ENCODE measurements around the gene NOTCH2. TPM values are rescaled to one million over a fixed set of nuclear protein-coding genes. Genes with fewer than 3 reads are reported as not detected.

NOTCH2 gene
- total RNA-seq, 1 experiment from 2014 or later, result 62.9 TPM

DNA sequence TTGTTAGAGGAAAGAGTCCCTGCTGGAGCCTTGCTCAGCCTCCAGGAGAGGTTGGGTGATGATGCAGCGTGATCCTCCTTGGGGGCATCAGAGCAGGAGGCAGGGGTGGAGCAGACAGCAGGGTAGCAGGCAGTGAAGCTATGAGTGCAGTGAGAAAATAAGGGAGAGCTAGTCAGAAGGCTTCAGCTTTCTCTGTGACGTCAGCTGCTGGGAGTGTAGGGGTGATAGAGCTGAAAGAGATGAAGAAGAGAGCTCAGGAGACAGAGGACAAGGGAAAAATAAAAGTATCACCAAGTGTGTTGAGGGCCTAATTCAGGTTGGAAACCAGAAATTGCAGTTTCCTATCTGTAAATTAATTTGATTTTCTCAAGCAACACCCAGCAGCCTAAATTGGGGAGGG lies 170.9 kb downstream of the NOTCH2 start:
- H3K79me2 ChIP-seq (ENCODE audit: insufficient read depth, low read length), result no peaks in the 10 kb centered on the region
- H3K4me1 ChIP-seq (ENCODE audit: control insufficient read depth in 1 of 2, insufficient read depth in 2 of 2, low read length in 2 of 2), result no peaks in the 10 kb centered on the region
- CTCF ChIA-PET, result interaction anchor here (0.9 kb wide), 1 partner anchor 13 kb away, joined by 4 read pairs; no protein-coding TSS in a partner anchor
- no peaks in the 10 kb centered on the region for H3K36me3 ChIP-seq (ENCODE audit: control insufficient read depth in 1 of 2, insufficient read depth in 2 of 2, low read length in 2 of 2)
- no TSS peak for BruUV-seq (replicated peaks)
- no peaks in the 10 kb centered on the region for H4K20me1 ChIP-seq (ENCODE audit: insufficient read depth)
- H3K4me2 ChIP-seq (ENCODE audit: low read length), result no peak overlapping the region
- H3K9me3 ChIP-seq (ENCODE audit: control insufficient read depth in 1 of 2, insufficient read depth in 1 of 2, low read depth in 1 of 2, low read length in 2 of 2), result no peaks in the 10 kb centered on the region
- POLR2A ChIA-PET, result no interaction called here
- H2AFZ ChIP-seq (ENCODE audit: low read depth, low read length, poor library complexity, severe bottlenecking), result no peak overlapping the region
- H3K9me2 ChIP-seq (ENCODE audit: insufficient read depth), result no peaks in the 10 kb centered on the region
- RAD21 ChIA-PET (ENCODE audit: low non-redundant PET in 1 of 2, low total read pairs in 2 of 2, uncharacterized antibody in 2 of 2, unreplicated experiment in 2 of 2), result no interaction called here
- intact Hi-C loops (cut with micrococcal nuclease), result no loop called here
- no peak for DNase-seq (ENCODE audit: low read depth, low spot score)
- no peak overlapping the region for H3K4me3 ChIP-seq (replicated peaks in 1 of 2; ENCODE audit: low read depth in 1 of 2, low read length in 2 of 2)
- no peak for ATAC-seq
- no peak overlapping the region for H3K27ac ChIP-seq (ENCODE audit: low read depth, low read length)
- H3K9ac ChIP-seq (ENCODE audit: low read length), result no peak overlapping the region
- no peak for TF ChIP-seq EGR1 (IDR thresholded peaks at IDR 0.05; ENCODE audit: low read depth)
- TF ChIP-seq, protein P1, sequence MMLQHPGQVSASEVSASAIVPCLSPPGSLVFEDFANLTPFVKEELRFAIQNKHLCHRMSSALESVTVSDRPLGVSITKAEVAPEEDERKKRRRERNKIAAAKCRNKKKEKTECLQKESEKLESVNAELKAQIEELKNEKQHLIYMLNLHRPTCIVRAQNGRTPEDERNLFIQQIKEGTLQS (IDR thresholded peaks at IDR 0.05), result no peak
- TF ChIP-seq CEBPB (IDR thresholded peaks at IDR 0.05; ENCODE audit: low read depth), result no peak
- TF ChIP-seq FOSL1 (IDR thresholded peaks at IDR 0.05; ENCODE audit: low read depth), result no peak
- TF ChIP-seq POLR2AphosphoS5 (IDR thresholded peaks at IDR 0.05; ENCODE audit: low read depth, low read length), result no peak
- no peak for TF ChIP-seq SIN3A (IDR thresholded peaks at IDR 0.05; ENCODE audit: low read depth)
- TF ChIP-seq, protein P2, sequence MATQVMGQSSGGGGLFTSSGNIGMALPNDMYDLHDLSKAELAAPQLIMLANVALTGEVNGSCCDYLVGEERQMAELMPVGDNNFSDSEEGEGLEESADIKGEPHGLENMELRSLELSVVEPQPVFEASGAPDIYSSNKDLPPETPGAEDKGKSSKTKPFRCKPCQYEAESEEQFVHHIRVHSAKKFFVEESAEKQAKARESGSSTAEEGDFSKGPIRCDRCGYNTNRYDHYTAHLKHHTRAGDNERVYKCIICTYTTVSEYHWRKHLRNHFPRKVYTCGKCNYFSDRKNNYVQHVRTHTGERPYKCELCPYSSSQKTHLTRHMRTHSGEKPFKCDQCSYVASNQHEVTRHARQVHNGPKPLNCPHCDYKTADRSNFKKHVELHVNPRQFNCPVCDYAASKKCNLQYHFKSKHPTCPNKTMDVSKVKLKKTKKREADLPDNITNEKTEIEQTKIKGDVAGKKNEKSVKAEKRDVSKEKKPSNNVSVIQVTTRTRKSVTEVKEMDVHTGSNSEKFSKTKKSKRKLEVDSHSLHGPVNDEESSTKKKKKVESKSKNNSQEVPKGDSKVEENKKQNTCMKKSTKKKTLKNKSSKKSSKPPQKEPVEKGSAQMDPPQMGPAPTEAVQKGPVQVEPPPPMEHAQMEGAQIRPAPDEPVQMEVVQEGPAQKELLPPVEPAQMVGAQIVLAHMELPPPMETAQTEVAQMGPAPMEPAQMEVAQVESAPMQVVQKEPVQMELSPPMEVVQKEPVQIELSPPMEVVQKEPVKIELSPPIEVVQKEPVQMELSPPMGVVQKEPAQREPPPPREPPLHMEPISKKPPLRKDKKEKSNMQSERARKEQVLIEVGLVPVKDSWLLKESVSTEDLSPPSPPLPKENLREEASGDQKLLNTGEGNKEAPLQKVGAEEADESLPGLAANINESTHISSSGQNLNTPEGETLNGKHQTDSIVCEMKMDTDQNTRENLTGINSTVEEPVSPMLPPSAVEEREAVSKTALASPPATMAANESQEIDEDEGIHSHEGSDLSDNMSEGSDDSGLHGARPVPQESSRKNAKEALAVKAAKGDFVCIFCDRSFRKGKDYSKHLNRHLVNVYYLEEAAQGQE (IDR thresholded peaks at IDR 0.05; ENCODE audit: low read depth), result no peak
- TF ChIP-seq EZH2phosphoT487 (IDR thresholded peaks at IDR 0.05; ENCODE audit: borderline replicate concordance), result no peak
- TF ChIP-seq, protein P3, sequence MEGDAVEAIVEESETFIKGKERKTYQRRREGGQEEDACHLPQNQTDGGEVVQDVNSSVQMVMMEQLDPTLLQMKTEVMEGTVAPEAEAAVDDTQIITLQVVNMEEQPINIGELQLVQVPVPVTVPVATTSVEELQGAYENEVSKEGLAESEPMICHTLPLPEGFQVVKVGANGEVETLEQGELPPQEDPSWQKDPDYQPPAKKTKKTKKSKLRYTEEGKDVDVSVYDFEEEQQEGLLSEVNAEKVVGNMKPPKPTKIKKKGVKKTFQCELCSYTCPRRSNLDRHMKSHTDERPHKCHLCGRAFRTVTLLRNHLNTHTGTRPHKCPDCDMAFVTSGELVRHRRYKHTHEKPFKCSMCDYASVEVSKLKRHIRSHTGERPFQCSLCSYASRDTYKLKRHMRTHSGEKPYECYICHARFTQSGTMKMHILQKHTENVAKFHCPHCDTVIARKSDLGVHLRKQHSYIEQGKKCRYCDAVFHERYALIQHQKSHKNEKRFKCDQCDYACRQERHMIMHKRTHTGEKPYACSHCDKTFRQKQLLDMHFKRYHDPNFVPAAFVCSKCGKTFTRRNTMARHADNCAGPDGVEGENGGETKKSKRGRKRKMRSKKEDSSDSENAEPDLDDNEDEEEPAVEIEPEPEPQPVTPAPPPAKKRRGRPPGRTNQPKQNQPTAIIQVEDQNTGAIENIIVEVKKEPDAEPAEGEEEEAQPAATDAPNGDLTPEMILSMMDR (IDR thresholded peaks at IDR 0.05 in 2 of 3, conservative IDR thresholded peaks at IDR 0.05 in 1 of 3; ENCODE audit: borderline replicate concordance in 1 of 3, insufficient read depth in 1 of 3, low read depth in 2 of 3, low read length in 2 of 3), result no peak
- no peak for TF ChIP-seq POLR2A (IDR thresholded peaks at IDR 0.05; ENCODE audit: borderline replicate concordance, extremely low read depth, insufficient read depth, insufficient read length)
- no peak for TF ChIP-seq TCF7L2 (IDR thresholded peaks at IDR 0.05; ENCODE audit: borderline replicate concordance, extremely low read depth, insufficient read depth, insufficient read length)
- no peak for TF ChIP-seq JUND (IDR thresholded peaks at IDR 0.05)
- no peak for TF ChIP-seq RAD21 (IDR thresholded peaks at IDR 0.05; ENCODE audit: low read depth)
- TF ChIP-seq ZNF274 (IDR thresholded peaks at IDR 0.05; ENCODE audit: low read depth, low read length), result no peak
- no peak for TF ChIP-seq EZH2 (IDR thresholded peaks at IDR 0.05)
- no peak for TF ChIP-seq ELF1 (IDR thresholded peaks at IDR 0.05; ENCODE audit: borderline replicate concordance, low read depth)
- TF ChIP-seq, protein P4, sequence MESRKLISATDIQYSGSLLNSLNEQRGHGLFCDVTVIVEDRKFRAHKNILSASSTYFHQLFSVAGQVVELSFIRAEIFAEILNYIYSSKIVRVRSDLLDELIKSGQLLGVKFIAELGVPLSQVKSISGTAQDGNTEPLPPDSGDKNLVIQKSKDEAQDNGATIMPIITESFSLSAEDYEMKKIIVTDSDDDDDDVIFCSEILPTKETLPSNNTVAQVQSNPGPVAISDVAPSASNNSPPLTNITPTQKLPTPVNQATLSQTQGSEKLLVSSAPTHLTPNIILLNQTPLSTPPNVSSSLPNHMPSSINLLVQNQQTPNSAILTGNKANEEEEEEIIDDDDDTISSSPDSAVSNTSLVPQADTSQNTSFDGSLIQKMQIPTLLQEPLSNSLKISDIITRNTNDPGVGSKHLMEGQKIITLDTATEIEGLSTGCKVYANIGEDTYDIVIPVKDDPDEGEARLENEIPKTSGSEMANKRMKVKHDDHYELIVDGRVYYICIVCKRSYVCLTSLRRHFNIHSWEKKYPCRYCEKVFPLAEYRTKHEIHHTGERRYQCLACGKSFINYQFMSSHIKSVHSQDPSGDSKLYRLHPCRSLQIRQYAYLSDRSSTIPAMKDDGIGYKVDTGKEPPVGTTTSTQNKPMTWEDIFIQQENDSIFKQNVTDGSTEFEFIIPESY (IDR thresholded peaks at IDR 0.05; ENCODE audit: extremely low read depth, insufficient replicate concordance, low read length), result no peak
- no peak for TF ChIP-seq SRF (IDR thresholded peaks at IDR 0.05; ENCODE audit: low read depth)
- H3K27me3 ChIP-seq (ENCODE audit: insufficient read depth, low read length), result 0 out of 2 replicates have a peak, but pooled peaks cover 5% of the 10 kb centered on the region

All from HCT116 (cell line).